Measurements from ENCODE around the gene PSRC1. TPM values are rescaled to one million over a fixed set of nuclear protein-coding genes. Genes with fewer than 3 reads are reported as not detected.

Gene PSRC1
- total RNA-seq, 1 donor from 2014 or later: 6.5 TPM

GRCh38 chr1:109250454-109251276 is 32.3 kb downstream of the PSRC1 start:
- H3K4me3 Mint-ChIP-seq (ENCODE audit: unreplicated experiment): peak overlapping the region; percentile 61
- H3K27me3 Mint-ChIP-seq (ENCODE audit: low read depth): no peaks in the 10 kb centered on the region
- H3K36me3 Mint-ChIP-seq (ENCODE audit: low read depth): no peaks in the 10 kb centered on the region
- no peak for TF ChIP-seq CTCF (IDR thresholded peaks at IDR 0.05)
- peaks cover 39% of the 10 kb centered on the region for H3K4me1 Mint-ChIP-seq (ENCODE audit: low read depth)
- H3K9me3 Mint-ChIP-seq (ENCODE audit: low read depth): no peaks in the 10 kb centered on the region
- peak; percentile 83 for DNase-seq (ENCODE audit: low spot score)
- H3K27ac Mint-ChIP-seq (ENCODE audit: unreplicated experiment): no peak overlapping the region

GRCh38 chr1:109249654-109250401 is 33.1 kb downstream of the PSRC1 start:
- Mint-ChIP-seq H3K4me3 (ENCODE audit: unreplicated experiment) (peak overlapping the region; percentile 61), H3K36me3 (ENCODE audit: low read depth) (no peaks in the 10 kb centered on the region), H3K27me3 (ENCODE audit: low read depth) (no peaks in the 10 kb centered on the region), H3K9me3 (ENCODE audit: low read depth) (no peaks in the 10 kb centered on the region), H3K4me1 (ENCODE audit: low read depth) (peaks cover 31% of the 10 kb centered on the region), H3K27ac (ENCODE audit: unreplicated experiment) (no peak overlapping the region)
- peak; percentile 72 for DNase-seq (ENCODE audit: low spot score)
- no peak for TF ChIP-seq CTCF (IDR thresholded peaks at IDR 0.05)

- no peak for TF ChIP-seq CTCF (IDR thresholded peaks at IDR 0.05)
- Mint-ChIP-seq H3K27ac (ENCODE audit: unreplicated experiment) (no peak within 1 kb of the TSS), H3K4me1 (ENCODE audit: low read depth) (peaks cover 23% of the 10 kb centered on the region), H3K9me3 (ENCODE audit: low read depth) (no peaks in the 10 kb centered on the region), H3K27me3 (ENCODE audit: low read depth) (no peaks in the 10 kb centered on the region), H3K4me3 (ENCODE audit: unreplicated experiment) (peak within 1 kb of the TSS; percentile 61), H3K36me3 (ENCODE audit: low read depth) (no peaks in the 10 kb centered on the region)
- peak; percentile 80 for DNase-seq (ENCODE audit: low spot score)
Observed at GRCh38 chr1:109248797-109249629, 33.9 kb downstream of the PSRC1 start, which contains the start of gene CELSR2. Gene CELSR2 (plus strand): TSS chr1:109249539. CDS start chr1:109250080, 541 bp downstream.

GRCh38 chr1:109248444-109248796 is 34.5 kb downstream of the PSRC1 start:
- H3K27ac Mint-ChIP-seq (ENCODE audit: unreplicated experiment): no peak overlapping the region
- peaks cover 17% of the 10 kb centered on the region for H3K4me1 Mint-ChIP-seq (ENCODE audit: low read depth)
- H3K9me3 Mint-ChIP-seq (ENCODE audit: low read depth): no peaks in the 10 kb centered on the region
- no peaks in the 10 kb centered on the region for H3K27me3 Mint-ChIP-seq (ENCODE audit: low read depth)
- no peak overlapping the region for H3K4me3 Mint-ChIP-seq (ENCODE audit: unreplicated experiment)
- H3K36me3 Mint-ChIP-seq (ENCODE audit: low read depth): no peaks in the 10 kb centered on the region
- DNase-seq (ENCODE audit: low spot score): peak; percentile 57
- TF ChIP-seq CTCF (IDR thresholded peaks at IDR 0.05): no peak
